HEK293T (cell line): ENCODE measurements around the gene SH3BP4.

Experiments
- ELF4 ChIP-seq: fragments of 450-650 bp; IDR thresholded peaks from 2 replicates; pipeline ENCODE4 v1.6.1; 2017; ENCODE audit warnings: antibody characterized with exemption
- FOXK2 ChIP-seq: fragments of 450-650 bp; IDR thresholded peaks from 2 replicates; pipeline ENCODE4 v1.6.1; 2016; ENCODE audit warnings: mild to moderate bottlenecking
- FOXM1 ChIP-seq: fragments of 450-650 bp; IDR thresholded peaks from 2 replicates; pipeline ENCODE4 v1.6.1; 2017; ENCODE audit warnings: mild to moderate bottlenecking, borderline replicate concordance
- HDGF ChIP-seq: fragments of 450-650 bp; IDR thresholded peaks from 2 replicates; pipeline ENCODE4 v1.6.1; 2017; ENCODE audit warnings: antibody characterized with exemption, borderline replicate concordance
- LEF1 ChIP-seq: fragments of 450-650 bp; IDR thresholded peaks from 2 replicates; pipeline ENCODE4 v1.6.1; 2017; ENCODE audit warnings: mild to moderate bottlenecking, borderline replicate concordance
- SP1 ChIP-seq: fragments of 450-650 bp; IDR thresholded peaks from 2 replicates; pipeline ENCODE4 v1.6.1; 2017
- SUZ12 ChIP-seq: fragments of 450-650 bp; IDR thresholded peaks from 2 replicates; pipeline ENCODE4 v1.6.1; 2016; ENCODE audit warnings: mild to moderate bottlenecking
- TARDBP ChIP-seq: fragments of 450-650 bp; IDR thresholded peaks from 2 replicates; pipeline ENCODE4 v1.6.1; 2016
- ZNF384 ChIP-seq: fragments of 450-650 bp; IDR thresholded peaks from 2 replicates; pipeline ENCODE4 v1.6.1; 2016
- TF ChIP-seq, protein P1 (sequence below): fragments of 450-650 bp; IDR thresholded peaks from 2 replicates; pipeline ENCODE4 v1.6.1; 2016

GRCh38 chr2:234963773-234964615, 12.2 kb downstream of the SH3BP4 start:
- TF ChIP-seq TARDBP = no peak
- no peak for TF ChIP-seq HDGF
- TF ChIP-seq ZNF384 = no peak
- no peak for TF ChIP-seq ELF4
- TF ChIP-seq, protein P1, sequence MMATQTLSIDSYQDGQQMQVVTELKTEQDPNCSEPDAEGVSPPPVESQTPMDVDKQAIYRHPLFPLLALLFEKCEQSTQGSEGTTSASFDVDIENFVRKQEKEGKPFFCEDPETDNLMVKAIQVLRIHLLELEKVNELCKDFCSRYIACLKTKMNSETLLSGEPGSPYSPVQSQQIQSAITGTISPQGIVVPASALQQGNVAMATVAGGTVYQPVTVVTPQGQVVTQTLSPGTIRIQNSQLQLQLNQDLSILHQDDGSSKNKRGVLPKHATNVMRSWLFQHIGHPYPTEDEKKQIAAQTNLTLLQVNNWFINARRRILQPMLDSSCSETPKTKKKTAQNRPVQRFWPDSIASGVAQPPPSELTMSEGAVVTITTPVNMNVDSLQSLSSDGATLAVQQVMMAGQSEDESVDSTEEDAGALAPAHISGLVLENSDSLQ = no peak
- TF ChIP-seq SUZ12 = no peak
- TF ChIP-seq FOXK2 = no peak
- no peak for TF ChIP-seq FOXM1
- TF ChIP-seq LEF1 = no peak
- no peak for TF ChIP-seq SP1
